Breast epithelium (tissue), 3 donors: ENCODE results near the gene WFDC6.

Experiments
- POLR2A ChIP-seq: fragments of 450-650 bp; IDR thresholded peaks from one replicate; pipeline ENCODE4 v1.6.1; 2016; ENCODE audit warnings: antibody characterized with exemption, mild to moderate bottlenecking, moderate library complexity
- POLR2AphosphoS5 ChIP-seq, 3 donors: sonication (generic); formaldehyde crosslinking; IDR thresholded peaks; one replicate each; pipeline ENCODE4 v1.6.1; 2017; ENCODE audit warnings: antibody characterized with exemption in 3 of 3
- TF ChIP-seq, protein P1 (sequence below), 3 donors: fragments of 450-650 bp; IDR thresholded peaks; one replicate each; pipeline ENCODE4 v1.5.1; 2016 to 2017; ENCODE audit warnings: antibody characterized with exemption in 3 of 3, mild to moderate bottlenecking in 3 of 3, moderate library complexity in 3 of 3

DNA sequence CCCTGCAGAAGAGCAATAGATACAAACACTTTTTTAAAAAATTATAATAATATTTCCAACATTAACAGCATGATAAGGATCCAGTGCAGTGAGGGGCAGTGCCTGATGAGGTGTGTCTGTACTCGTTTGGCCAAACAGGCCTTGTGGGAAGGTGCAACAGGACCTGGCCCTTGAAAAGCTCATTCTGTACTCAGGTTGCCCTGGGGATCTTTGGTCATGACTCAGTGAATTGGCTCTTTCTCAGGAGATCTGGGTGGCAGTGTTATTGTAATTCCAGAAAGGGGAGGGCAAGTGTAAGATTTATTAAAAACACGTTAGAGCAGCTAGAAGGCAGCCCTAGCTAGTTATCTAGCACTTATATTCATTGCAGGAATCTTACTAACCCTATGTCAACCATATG lies 21.0 kb downstream of the WFDC6 start:
- no peak for TF ChIP-seq POLR2A
- no peak for TF ChIP-seq POLR2AphosphoS5 (IDR thresholded peaks at IDR 0.05)
- TF ChIP-seq, protein P1, sequence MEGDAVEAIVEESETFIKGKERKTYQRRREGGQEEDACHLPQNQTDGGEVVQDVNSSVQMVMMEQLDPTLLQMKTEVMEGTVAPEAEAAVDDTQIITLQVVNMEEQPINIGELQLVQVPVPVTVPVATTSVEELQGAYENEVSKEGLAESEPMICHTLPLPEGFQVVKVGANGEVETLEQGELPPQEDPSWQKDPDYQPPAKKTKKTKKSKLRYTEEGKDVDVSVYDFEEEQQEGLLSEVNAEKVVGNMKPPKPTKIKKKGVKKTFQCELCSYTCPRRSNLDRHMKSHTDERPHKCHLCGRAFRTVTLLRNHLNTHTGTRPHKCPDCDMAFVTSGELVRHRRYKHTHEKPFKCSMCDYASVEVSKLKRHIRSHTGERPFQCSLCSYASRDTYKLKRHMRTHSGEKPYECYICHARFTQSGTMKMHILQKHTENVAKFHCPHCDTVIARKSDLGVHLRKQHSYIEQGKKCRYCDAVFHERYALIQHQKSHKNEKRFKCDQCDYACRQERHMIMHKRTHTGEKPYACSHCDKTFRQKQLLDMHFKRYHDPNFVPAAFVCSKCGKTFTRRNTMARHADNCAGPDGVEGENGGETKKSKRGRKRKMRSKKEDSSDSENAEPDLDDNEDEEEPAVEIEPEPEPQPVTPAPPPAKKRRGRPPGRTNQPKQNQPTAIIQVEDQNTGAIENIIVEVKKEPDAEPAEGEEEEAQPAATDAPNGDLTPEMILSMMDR (IDR thresholded peaks at IDR 0.05), result no peak
